ENCODE data around the gene HFM1. TPM values are rescaled to one million over a fixed set of nuclear protein-coding genes. Genes with fewer than 3 reads are reported as not detected.

Gene HFM1
- total and polyA plus RNA-seq, 2 experiments from 2014 or later: 0.39 to 3.6 TPM

GRCh38 chr1:91243171-91243570 lies 161.5 kb downstream of the HFM1 start:
- no peak overlapping the region for H2AFZ ChIP-seq
- no peak overlapping the region for H3K4me2 ChIP-seq
- H3K36me3 ChIP-seq (replicated peaks; ENCODE audit: insufficient read depth, low read depth): no peaks in the 10 kb centered on the region
- no peaks in the 10 kb centered on the region for H3K9me3 ChIP-seq (ENCODE audit: low read depth)
- H4K20me1 ChIP-seq (ENCODE audit: insufficient read depth, poor library complexity, severe bottlenecking): no peaks in the 10 kb centered on the region
- no peak for TF ChIP-seq EZH2 (IDR thresholded peaks at IDR 0.05; ENCODE audit: borderline replicate concordance)
- no peak for TF ChIP-seq EZH2phosphoT487 (IDR thresholded peaks at IDR 0.05; ENCODE audit: low read depth, severe bottlenecking, unreplicated experiment)
- no peak for TF ChIP-seq CTCF (IDR thresholded peaks at IDR 0.05; ENCODE audit: poor library complexity)
- no peaks in the 10 kb centered on the region for H3K79me2 ChIP-seq
- no peaks in the 10 kb centered on the region for H3K4me1 ChIP-seq (ENCODE audit: insufficient read depth)
- H3K27ac ChIP-seq: no peak overlapping the region
- no peaks in the 10 kb centered on the region for H3K9me2 ChIP-seq (replicated peaks; ENCODE audit: insufficient read depth)
- no peak overlapping the region for H3K4me3 ChIP-seq
- H3K27me3 ChIP-seq: no peaks in the 10 kb centered on the region
- DNase-seq (ENCODE audit: low spot score): no peak

- no peak overlapping the region for H3K27ac ChIP-seq
- no peaks in the 10 kb centered on the region for H3K9me2 ChIP-seq (replicated peaks; ENCODE audit: insufficient read depth)
- no peak overlapping the region for H3K4me3 ChIP-seq
- no peaks in the 10 kb centered on the region for H3K4me1 ChIP-seq (ENCODE audit: insufficient read depth)
- 65% methylated on average over 1 of the region's 1 CpG for WGBS (ENCODE audit: low lambda C conversion rate, missing lambda C conversion rate)
- no peaks in the 10 kb centered on the region for H3K36me3 ChIP-seq (replicated peaks; ENCODE audit: insufficient read depth, low read depth)
- no peak for DNase-seq (ENCODE audit: low spot score)
- no peak for TF ChIP-seq EZH2 (IDR thresholded peaks at IDR 0.05; ENCODE audit: borderline replicate concordance)
- TF ChIP-seq CTCF (IDR thresholded peaks at IDR 0.05; ENCODE audit: poor library complexity): no peak
- TF ChIP-seq EZH2phosphoT487 (IDR thresholded peaks at IDR 0.05; ENCODE audit: low read depth, severe bottlenecking, unreplicated experiment): no peak
- no peaks in the 10 kb centered on the region for H3K79me2 ChIP-seq
- no peaks in the 10 kb centered on the region for H3K9me3 ChIP-seq (ENCODE audit: low read depth)
- no peaks in the 10 kb centered on the region for H3K27me3 ChIP-seq
- H3K4me2 ChIP-seq: no peak overlapping the region
- H2AFZ ChIP-seq: no peak overlapping the region
- no peaks in the 10 kb centered on the region for H4K20me1 ChIP-seq (ENCODE audit: insufficient read depth, poor library complexity, severe bottlenecking)
These were observed 170.5 kb downstream of the HFM1 start for GRCh38 chr1:91234181-91234580.

GRCh38 chr1:91226741-91227140 lies 177.9 kb downstream of the HFM1 start:
- H3K4me1 ChIP-seq (ENCODE audit: insufficient read depth): no peaks in the 10 kb centered on the region
- no peak overlapping the region for H3K4me3 ChIP-seq
- H3K9me3 ChIP-seq (ENCODE audit: low read depth): no peaks in the 10 kb centered on the region
- DNase-seq (ENCODE audit: low spot score): no peak
- H3K27ac ChIP-seq: no peak overlapping the region
- 73% methylated on average over 7 of the region's 7 CpGs for WGBS (ENCODE audit: low lambda C conversion rate, missing lambda C conversion rate)
- no peak overlapping the region for H2AFZ ChIP-seq
- no peaks in the 10 kb centered on the region for H3K36me3 ChIP-seq (replicated peaks; ENCODE audit: insufficient read depth, low read depth)
- H3K27me3 ChIP-seq: no peaks in the 10 kb centered on the region
- no peak for TF ChIP-seq EZH2phosphoT487 (IDR thresholded peaks at IDR 0.05; ENCODE audit: low read depth, severe bottlenecking, unreplicated experiment)
- TF ChIP-seq CTCF (IDR thresholded peaks at IDR 0.05; ENCODE audit: poor library complexity): no peak
- no peak for TF ChIP-seq EZH2 (IDR thresholded peaks at IDR 0.05; ENCODE audit: borderline replicate concordance)
- H4K20me1 ChIP-seq (ENCODE audit: insufficient read depth, poor library complexity, severe bottlenecking): no peaks in the 10 kb centered on the region
- no peaks in the 10 kb centered on the region for H3K9me2 ChIP-seq (replicated peaks; ENCODE audit: insufficient read depth)
- no peak overlapping the region for H3K4me2 ChIP-seq
- H3K79me2 ChIP-seq: no peaks in the 10 kb centered on the region

- Histone ChIP-seq H3K4me1 (ENCODE audit: insufficient read depth) (no peaks in the 10 kb centered on the region), H2AFZ (no peak overlapping the region), H3K27ac (no peak overlapping the region), H3K4me2 (no peak overlapping the region), H3K79me2 (no peaks in the 10 kb centered on the region), H3K36me3 (replicated peaks; ENCODE audit: insufficient read depth, low read depth) (no peaks in the 10 kb centered on the region), H3K9me2 (replicated peaks; ENCODE audit: insufficient read depth) (no peaks in the 10 kb centered on the region), H4K20me1 (ENCODE audit: insufficient read depth, poor library complexity, severe bottlenecking) (no peaks in the 10 kb centered on the region), H3K27me3 (no peaks in the 10 kb centered on the region), H3K9me3 (ENCODE audit: low read depth) (no peaks in the 10 kb centered on the region), H3K4me3 (no peak overlapping the region)
- 87% methylated on average over 4 of the region's 4 CpGs for WGBS (ENCODE audit: low lambda C conversion rate, missing lambda C conversion rate)
- no peak for DNase-seq (ENCODE audit: low spot score)
- TF ChIP-seq EZH2phosphoT487 (IDR thresholded peaks at IDR 0.05; ENCODE audit: low read depth, severe bottlenecking, unreplicated experiment) (no peak), EZH2 (IDR thresholded peaks at IDR 0.05; ENCODE audit: borderline replicate concordance) (no peak), CTCF (IDR thresholded peaks at IDR 0.05; ENCODE audit: poor library complexity) (no peak)
These were observed 179.8 kb downstream of the HFM1 start for GRCh38 chr1:91224878-91225277.

Data from hepatocyte (in vitro differentiated cells).